Endothelial cell of umbilical vein (primary cell): ENCODE results near the gene RASGRF2. TPM values are rescaled to one million over a fixed set of nuclear protein-coding genes. Genes with fewer than 3 reads are reported as not detected.

Source experiments
- BruUV-seq: library from RNA; stranded (reverse); fragments of 400-500 nt; replicated peaks from 2 replicates; lab custom pipeline; 2021; lab: Mats Ljungman, UMichigan
- CTCF ChIA-PET: fragments of 300-600, 350-600 bp; sonication (Branson Sonifier 250); formaldehyde crosslinking; loops from one replicate; lab custom pipeline; 2021; ENCODE audit warnings: antibody characterized with exemption, inconsistent platforms; lab: Charles Lee
- POLR2A ChIA-PET: fragments of 300-600, 350-600 bp; sonication (Branson Sonifier 250); formaldehyde crosslinking; loops from one replicate; lab custom pipeline; 2021; ENCODE audit warnings: antibody characterized with exemption, inconsistent platforms; lab: Charles Lee
- DNase-seq: peaks from one replicate; pipeline ENCODE4 v3.0.0-alpha.2; 2011; ENCODE audit warnings: low read depth, low spot score
- FAIRE-seq: peaks from 2 replicates; lab custom pipeline; 2011; peaks lifted over from hg19 to GRCh38; lab: Jason Lieb, UNC
- H2AFZ ChIP-seq: 2 replicates; pipeline ENCODE4 v1.6.0; 2012; ENCODE audit warnings: low read depth, low read length, control low read depth, inconsistent platforms
- H3K27ac ChIP-seq: 2 replicates; pipeline ENCODE4 v1.5.1; 2011; ENCODE audit warnings: low read depth, mild to moderate bottlenecking, control low read depth, low read length, moderate library complexity; ENCODE audit not compliant: insufficient read depth
- H3K27me3 ChIP-seq, 2 experiments: 2 replicates each; pipeline versions ENCODE4 v1.6.0 to v1.6.1; 2011; ENCODE audit warnings: low read length in 2 of 2, mixed read lengths in 1 of 2; ENCODE audit not compliant: control insufficient read depth in 2 of 2, insufficient read depth in 2 of 2
- H3K36me3 ChIP-seq, 2 experiments: 2 replicates in 1 of 2; 3 replicates in 1 of 2; pipeline ENCODE4 v1.5.1; 2011; ENCODE audit warnings: low read length in 2 of 2, mild to moderate bottlenecking in 1 of 2, moderate library complexity in 1 of 2; ENCODE audit not compliant: control insufficient read depth in 2 of 2, insufficient read depth in 2 of 2; ENCODE audit errors: extremely low read depth in 1 of 2
- H3K4me1 ChIP-seq: 3 replicates; pipeline ENCODE4 v1.5.1; 2011; ENCODE audit warnings: mild to moderate bottlenecking, low read length; ENCODE audit not compliant: control insufficient read depth, insufficient read depth; ENCODE audit errors: extremely low read depth
- H3K4me2 ChIP-seq: 2 replicates; pipeline ENCODE4 v1.6.1; 2011; ENCODE audit warnings: low read length, control low read depth, mixed read lengths; ENCODE audit not compliant: insufficient read depth
- H3K4me3 ChIP-seq, 3 experiments: fragments of 200-600 bp in 1 of 3; sonication (generic), shearing (Covaris generic) in 1 of 3; replicated peaks in 1 of 3; 2 replicates each; pipeline ENCODE4 v1.5.1; 2011 to 2016; ENCODE audit warnings: control low read depth in 3 of 3, low read length in 3 of 3, mild to moderate bottlenecking in 2 of 3, inconsistent platforms in 1 of 3, low read depth in 1 of 3, moderate library complexity in 1 of 3; ENCODE audit not compliant: insufficient read depth in 1 of 3
- H3K79me2 ChIP-seq: 2 replicates; pipeline ENCODE4 v1.6.0; 2012; ENCODE audit warnings: low read length, inconsistent platforms; ENCODE audit not compliant: control insufficient read depth, insufficient read depth
- H3K9ac ChIP-seq: replicated peaks from 2 replicates; pipeline ENCODE3; 2011; ENCODE audit warnings: low read length, control low read depth; ENCODE audit not compliant: insufficient read depth; ENCODE audit errors: extremely low read depth
- H3K9me1 ChIP-seq: replicated peaks from 3 replicates; pipeline ENCODE4 v1.6.0; 2011; ENCODE audit warnings: mild to moderate bottlenecking, low read length; ENCODE audit not compliant: control insufficient read depth, insufficient read depth; ENCODE audit errors: extremely low read depth
- H3K9me3 ChIP-seq: replicated peaks from 2 replicates; pipeline ENCODE4 v1.5.1; 2012; ENCODE audit warnings: low read length, inconsistent platforms; ENCODE audit not compliant: control insufficient read depth, insufficient read depth
- H4K20me1 ChIP-seq: replicated peaks from 2 replicates; pipeline ENCODE3; 2011; ENCODE audit warnings: mild to moderate bottlenecking, low read length; ENCODE audit not compliant: control insufficient read depth, insufficient read depth; ENCODE audit errors: extremely low read depth
- CTCF ChIP-seq, 2 donors: IDR thresholded peaks; 1 replicate in 1 of 2; 2 replicates in 1 of 2; pipeline ENCODE4 v1.5.1; 2011; ENCODE audit warnings: low read length in 2 of 2, mild to moderate bottlenecking in 2 of 2, moderate library complexity in 2 of 2, control low read depth in 1 of 2, inconsistent platforms in 1 of 2, low read depth in 1 of 2; ENCODE audit not compliant: insufficient read depth in 1 of 2; ENCODE audit errors: extremely low read depth in 1 of 2
- EZH2 ChIP-seq: IDR thresholded peaks from 2 replicates; pipeline ENCODE4 v1.6.1; 2012; ENCODE audit warnings: borderline replicate concordance, low read depth, mild to moderate bottlenecking, moderate library complexity, low read length, inconsistent platforms; ENCODE audit not compliant: severe bottlenecking
- FOS ChIP-seq: IDR thresholded peaks from 2 replicates; pipeline ENCODE4 v1.6.1; 2011; ENCODE audit warnings: mild to moderate bottlenecking, low read length, moderate library complexity, borderline replicate concordance; ENCODE audit not compliant: insufficient read depth
- GATA2 ChIP-seq: IDR thresholded peaks from 2 replicates; pipeline ENCODE4 v1.7.0; 2011; ENCODE audit warnings: low read depth, mild to moderate bottlenecking, moderate library complexity, mixed read lengths, low read length; ENCODE audit not compliant: insufficient read length, insufficient read depth
- JUN ChIP-seq: IDR thresholded peaks from 2 replicates; pipeline ENCODE4 v1.6.1; 2011; ENCODE audit warnings: borderline replicate concordance, low read depth; ENCODE audit not compliant: insufficient read length, insufficient read depth
- MAX ChIP-seq: IDR thresholded peaks from 2 replicates; pipeline ENCODE4 v1.6.1; 2011; ENCODE audit not compliant: insufficient read depth, insufficient read length
- MYC ChIP-seq: IDR thresholded peaks from one replicate; pipeline ENCODE4 v1.6.1; 2011; ENCODE audit warnings: mild to moderate bottlenecking, low read depth, low read length
- POLR2A ChIP-seq: IDR thresholded peaks from 2 replicates; pipeline ENCODE4 v1.6.1; 2012; ENCODE audit warnings: low read depth, mild to moderate bottlenecking, control low read depth, low read length
- POLR2AphosphoS5 ChIP-seq: IDR thresholded peaks from 2 replicates; pipeline ENCODE4 v1.6.1; 2012; ENCODE audit warnings: low read depth, mild to moderate bottlenecking, control low read depth, low read length, moderate library complexity; ENCODE audit not compliant: insufficient read depth
- dilution Hi-C: fragments of 300-500 bp; cut with MboI; formaldehyde crosslinking; loops from one replicate; pipeline ENCODE4 v1.15.0; 2019; ENCODE audit warnings: low sequenced_read_pairs; ENCODE audit not compliant: extremely low pct_ligation_motif_present
- intact Hi-C: fragments of 100-400 bp; cut with micrococcal nuclease; formaldehyde crosslinking; loops from one replicate; pipeline ENCODE4 v1.10.0; 2022
- polyA plus RNA-seq, 4 experiments: library from polyadenylated mRNA; depleted of rRNA in 3 of 4; stranded (reverse) in 3 of 4; unstranded in 1 of 4; fragments of >200 nt; gene quantifications; 2 replicates each; pipeline versions ENCODE4 v1.2.1 to v1.2.3, GENCODE V29; 2011 to 2012; ENCODE audit warnings: missing spikeins in 1 of 4
- total RNA-seq: library from RNA; stranded (reverse); gene quantifications from 2 replicates; pipeline ENCODE4 v1.2.3, GENCODE V29; 2021

The RASGRF2 gene
- total and polyA plus RNA-seq, 2 donors (not counting 3 experiments of a cell fraction or from before 2014, with no cell fraction given), result 0.41 to 4.0 TPM

- TF ChIP-seq FOS (no peak), GATA2 (no peak), MAX (no peak), EZH2 (no peak)
- BruUV-seq, result no TSS peak
- intact Hi-C loops, result no loop called here
Measured at GRCh38 chr5:81230416-81230815, 270.3 kb downstream of the RASGRF2 start.

DNA sequence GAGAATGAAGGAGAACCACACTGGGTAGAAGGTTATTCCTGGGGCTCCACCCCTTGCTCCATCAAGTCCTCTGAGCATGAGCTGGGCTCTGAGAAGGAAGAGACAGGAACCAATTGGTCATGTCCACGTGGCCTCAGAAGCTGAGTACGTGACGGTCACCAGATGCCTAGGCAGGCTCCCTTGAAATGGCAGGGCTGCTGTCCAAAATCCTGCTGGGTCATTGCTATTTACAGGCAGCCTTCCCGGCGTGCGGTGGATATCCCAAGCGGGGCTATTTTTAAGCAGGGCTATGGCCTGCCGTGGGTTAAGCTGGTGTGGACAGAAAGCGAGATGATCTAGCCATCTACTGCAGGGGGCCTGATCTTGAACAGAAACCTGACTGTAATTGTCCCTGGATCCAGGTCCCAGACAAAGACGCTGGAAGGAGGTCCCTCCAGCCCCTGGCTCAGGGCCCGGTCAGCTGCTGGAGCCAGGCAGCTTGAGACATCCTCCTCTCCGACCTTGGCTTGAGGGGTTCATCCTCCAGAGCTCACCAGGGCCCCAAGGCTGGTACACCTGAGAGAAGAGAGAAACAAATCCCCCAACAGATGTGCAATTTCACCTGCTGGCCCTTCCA is 272.4 kb downstream of the RASGRF2 start:
- Histone ChIP-seq H3K9me3 (no peaks in the 10 kb centered on the region), H3K4me1 (no peaks in the 10 kb centered on the region), H3K79me2 (no peaks in the 10 kb centered on the region), H3K9ac (no peak overlapping the region), H3K4me2 (no peak overlapping the region), H4K20me1 (no peaks in the 10 kb centered on the region), H3K4me3 (no peak overlapping the region), H3K36me3 (no peaks in the 10 kb centered on the region), H3K9me1 (no peaks in the 10 kb centered on the region), H3K27ac (no peak overlapping the region), H3K27me3 (peaks cover 0 to under 1% of the 10 kb centered on the region in 2 experiments), H2AFZ (no peak overlapping the region)
- no peak for FAIRE-seq
- intact Hi-C loops, result no loop called here
- ChIA-PET CTCF (interaction anchor here (0.8 kb wide), 1 partner anchor 37 kb away, joined by 4 read pairs; no protein-coding TSS in a partner anchor), POLR2A (no interaction called here)
- DNase-seq, result no peak
- BruUV-seq, result no TSS peak
- TF ChIP-seq MAX (no peak), POLR2A (no peak), CTCF (IDR thresholded peaks at IDR 0.05; ENCODE audit: extremely low read depth in 1 of 2, insufficient read depth in 1 of 2, low read depth in 1 of 2, low read length in 2 of 2) (no peak), POLR2AphosphoS5 (no peak), MYC (no peak), JUN (no peak), GATA2 (no peak), FOS (no peak), EZH2 (no peak)
- dilution Hi-C loops, result no loop called here

More at GRCh38 chr5:81230416-81230815, 270.3 kb downstream of the RASGRF2 start:
- DNase-seq, result no peak
- Histone ChIP-seq H3K4me2 (no peak overlapping the region), H3K27me3 (peaks cover 0 to 3% of the 10 kb centered on the region in 2 experiments), H3K9me3 (no peaks in the 10 kb centered on the region), H2AFZ (no peak overlapping the region), H3K9ac (no peak overlapping the region), H3K4me3 (no peak overlapping the region), H4K20me1 (no peaks in the 10 kb centered on the region), H3K36me3 (no peaks in the 10 kb centered on the region), H3K4me1 (no peaks in the 10 kb centered on the region), H3K27ac (no peak overlapping the region), H3K9me1 (no peaks in the 10 kb centered on the region), H3K79me2 (no peaks in the 10 kb centered on the region)
- no peak for FAIRE-seq
- dilution Hi-C loops, result no loop called here
- CTCF ChIA-PET, result no interaction called here
- POLR2A ChIA-PET, result no interaction called here
